GM23248 (cell line): ENCODE data around the gene SH3TC1.

ENCODE experiments used
- EZH2 ChIP-seq: fragments of 200-600 bp; sonication (generic); IDR thresholded peaks from 2 replicates; pipeline ENCODE4 v1.6.1; 2018; ENCODE audit warnings: antibody characterized with exemption, mild to moderate bottlenecking; ENCODE audit not compliant: insufficient read depth, poor library complexity, severe bottlenecking
- EZH2phosphoT487 ChIP-seq: fragments of 200-600 bp; sonication (generic); IDR thresholded peaks from 2 replicates; pipeline ENCODE4 v1.6.1; 2018; ENCODE audit warnings: antibody characterized with exemption, moderate library complexity, mild to moderate bottlenecking, low read depth; ENCODE audit not compliant: insufficient read depth

GRCh38 chr4:8179074-8179473, 20.0 kb upstream of the SH3TC1 start:
- TF ChIP-seq EZH2 = no peak
- TF ChIP-seq EZH2phosphoT487 = no peak
